Measurements from ENCODE around the gene TMPRSS3. TPM values are rescaled to one million over a fixed set of nuclear protein-coding genes. Genes with fewer than 3 reads are reported as not detected.

TMPRSS3 gene
- total and polyA plus RNA-seq, 2 donors: not detected

- WGBS: 79% methylated on average over 10 of the region's 10 CpGs
- no peaks in the 10 kb centered on the region for H3K36me3 ChIP-seq (ENCODE audit: insufficient read depth)
- H3K4me1 ChIP-seq (ENCODE audit: insufficient read depth): peaks cover 2% of the 10 kb centered on the region
- no peak for DNase-seq (ENCODE audit: extremely low spot score)
- H3K27ac ChIP-seq (ENCODE audit: low read depth): no peak overlapping the region
- no peak overlapping the region for H3K4me3 ChIP-seq (ENCODE audit: low read depth, low read length)
These were observed 27.4 kb upstream of the TMPRSS3 start for GRCh38 chr21:42423197-42423675.

- no peak for DNase-seq (ENCODE audit: extremely low spot score)
- 70% methylated on average over 3 of the region's 3 CpGs for WGBS
- Histone ChIP-seq H3K4me1 (ENCODE audit: insufficient read depth) (peaks cover 2% of the 10 kb centered on the region), H3K4me3 (ENCODE audit: low read depth, low read length) (no peak overlapping the region), H3K36me3 (ENCODE audit: insufficient read depth) (no peaks in the 10 kb centered on the region), H3K27ac (ENCODE audit: low read depth) (no peak overlapping the region)
These were observed 25.4 kb upstream of the TMPRSS3 start for GRCh38 chr21:42421018-42421793.

GRCh38 chr21:42419845-42420244, 24.0 kb upstream of the TMPRSS3 start:
- Histone ChIP-seq H3K4me3 (ENCODE audit: low read depth, low read length) (no peak overlapping the region), H3K27ac (ENCODE audit: low read depth) (no peak overlapping the region), H3K36me3 (ENCODE audit: insufficient read depth) (no peaks in the 10 kb centered on the region), H3K4me1 (ENCODE audit: insufficient read depth) (peaks cover 2% of the 10 kb centered on the region)
- 91% methylated on average over 6 of the region's 6 CpGs for WGBS
- no peak for DNase-seq (ENCODE audit: extremely low spot score)

- Histone ChIP-seq H3K4me1 (ENCODE audit: insufficient read depth) (no peaks in the 10 kb centered on the region), H3K4me3 (ENCODE audit: low read depth, low read length) (no peak overlapping the region), H3K27ac (ENCODE audit: low read depth) (no peak overlapping the region), H3K36me3 (ENCODE audit: insufficient read depth) (no peaks in the 10 kb centered on the region)
- no peak for DNase-seq (ENCODE audit: extremely low spot score)
- WGBS: 46% methylated on average over 4 of the region's 4 CpGs
These were observed 23.0 kb upstream of the TMPRSS3 start for GRCh38 chr21:42418886-42419285.

- H3K36me3 ChIP-seq (ENCODE audit: insufficient read depth): no peaks in the 10 kb centered on the region
- no peak for DNase-seq (ENCODE audit: extremely low spot score)
- 80% methylated on average over 6 of the region's 6 CpGs for WGBS
- H3K4me3 ChIP-seq (ENCODE audit: low read depth, low read length): no peak overlapping the region
- no peaks in the 10 kb centered on the region for H3K4me1 ChIP-seq (ENCODE audit: insufficient read depth)
- H3K27ac ChIP-seq (ENCODE audit: low read depth): no peak overlapping the region
These were observed 21.7 kb upstream of the TMPRSS3 start for GRCh38 chr21:42417533-42417932.

- WGBS: 57% methylated on average over 27 of the region's 27 CpGs
- Histone ChIP-seq H3K4me1 (ENCODE audit: insufficient read depth) (no peaks in the 10 kb centered on the region), H3K4me3 (ENCODE audit: low read depth, low read length) (no peak overlapping the region), H3K27ac (ENCODE audit: low read depth) (no peak overlapping the region), H3K36me3 (ENCODE audit: insufficient read depth) (no peaks in the 10 kb centered on the region)
- no peak for DNase-seq (ENCODE audit: extremely low spot score)
These were observed 19.3 kb upstream of the TMPRSS3 start for GRCh38 chr21:42414928-42415769.

GRCh38 chr21:42414553-42414927, 18.7 kb upstream of the TMPRSS3 start:
- no peak overlapping the region for H3K4me3 ChIP-seq (ENCODE audit: low read depth, low read length)
- no peak overlapping the region for H3K27ac ChIP-seq (ENCODE audit: low read depth)
- WGBS: 92% methylated on average over 8 of the region's 8 CpGs
- DNase-seq (ENCODE audit: extremely low spot score): no peak
- H3K36me3 ChIP-seq (ENCODE audit: insufficient read depth): no peaks in the 10 kb centered on the region
- H3K4me1 ChIP-seq (ENCODE audit: insufficient read depth): no peaks in the 10 kb centered on the region

GRCh38 chr21:42414066-42414465, 18.2 kb upstream of the TMPRSS3 start:
- no peak overlapping the region for H3K27ac ChIP-seq (ENCODE audit: low read depth)
- H3K4me3 ChIP-seq (ENCODE audit: low read depth, low read length): no peak overlapping the region
- no peak for DNase-seq (ENCODE audit: extremely low spot score)
- H3K4me1 ChIP-seq (ENCODE audit: insufficient read depth): no peaks in the 10 kb centered on the region
- H3K36me3 ChIP-seq (ENCODE audit: insufficient read depth): no peaks in the 10 kb centered on the region
- WGBS: 88% methylated on average over 8 of the region's 8 CpGs

GRCh38 chr21:42413500-42413899, 17.6 kb upstream of the TMPRSS3 start:
- Histone ChIP-seq H3K4me3 (ENCODE audit: low read depth, low read length) (no peak overlapping the region), H3K27ac (ENCODE audit: low read depth) (no peak overlapping the region), H3K4me1 (ENCODE audit: insufficient read depth) (no peaks in the 10 kb centered on the region), H3K36me3 (ENCODE audit: insufficient read depth) (no peaks in the 10 kb centered on the region)
- DNase-seq (ENCODE audit: extremely low spot score): no peak
- 89% methylated on average over 4 of the region's 4 CpGs for WGBS

GRCh38 chr21:42413093-42413492, 17.2 kb upstream of the TMPRSS3 start:
- Histone ChIP-seq H3K4me1 (ENCODE audit: insufficient read depth) (no peaks in the 10 kb centered on the region), H3K27ac (ENCODE audit: low read depth) (no peak overlapping the region), H3K36me3 (ENCODE audit: insufficient read depth) (no peaks in the 10 kb centered on the region), H3K4me3 (ENCODE audit: low read depth, low read length) (no peak overlapping the region)
- DNase-seq (ENCODE audit: extremely low spot score): no peak
- 79% methylated on average over 14 of the region's 14 CpGs for WGBS

- WGBS: 84% methylated on average over 5 of the region's 5 CpGs
- Histone ChIP-seq H3K27ac (ENCODE audit: low read depth) (no peak overlapping the region), H3K4me3 (ENCODE audit: low read depth, low read length) (no peak overlapping the region), H3K36me3 (ENCODE audit: insufficient read depth) (no peaks in the 10 kb centered on the region), H3K4me1 (ENCODE audit: insufficient read depth) (no peaks in the 10 kb centered on the region)
- DNase-seq (ENCODE audit: extremely low spot score): no peak
These were observed 16.7 kb upstream of the TMPRSS3 start for GRCh38 chr21:42412636-42412933.

- H3K4me1 ChIP-seq (ENCODE audit: insufficient read depth): no peaks in the 10 kb centered on the region
- no peak overlapping the region for H3K27ac ChIP-seq (ENCODE audit: low read depth)
- H3K36me3 ChIP-seq (ENCODE audit: insufficient read depth): no peaks in the 10 kb centered on the region
- DNase-seq (ENCODE audit: extremely low spot score): no peak
- no peak overlapping the region for H3K4me3 ChIP-seq (ENCODE audit: low read depth, low read length)
- 60% methylated on average over 21 of the region's 21 CpGs for WGBS
These were observed 16.2 kb upstream of the TMPRSS3 start for GRCh38 chr21:42411891-42412635.

- H3K4me1 ChIP-seq (ENCODE audit: insufficient read depth): no peaks in the 10 kb centered on the region
- 56% methylated on average over 7 of the region's 7 CpGs for WGBS
- no peaks in the 10 kb centered on the region for H3K36me3 ChIP-seq (ENCODE audit: insufficient read depth)
- H3K27ac ChIP-seq (ENCODE audit: low read depth): no peak overlapping the region
- no peak overlapping the region for H3K4me3 ChIP-seq (ENCODE audit: low read depth, low read length)
- no peak for DNase-seq (ENCODE audit: extremely low spot score)
These were observed 15.5 kb upstream of the TMPRSS3 start for GRCh38 chr21:42411197-42411869.

All from urinary bladder (tissue), 4 donors.